HFFc6 (cell line): ENCODE results near the gene SEZ6. TPM values are rescaled to one million over a fixed set of nuclear protein-coding genes. Genes with fewer than 3 reads are reported as not detected.
A peak's percentile ranks its signal among the peaks of the same experiment; 100 is the strongest.

Source experiments
- DNase-seq: peaks from one replicate; pipeline ENCODE4 v3.0.0-alpha.2; 2018
- H3K27ac Mint-ChIP-seq: 2 replicates; pipeline ENCODE4 v1.8.0; 2020; ENCODE audit warnings: mild to moderate bottlenecking, mixed read lengths
- H3K27me3 Mint-ChIP-seq: 2 replicates; pipeline ENCODE4 v1.8.0; 2021; ENCODE audit warnings: mild to moderate bottlenecking, moderate library complexity, mixed read lengths; ENCODE audit not compliant: insufficient read depth
- H3K36me3 Mint-ChIP-seq: 2 replicates; pipeline ENCODE4 v1.8.0; 2021; ENCODE audit warnings: low read depth, mixed read lengths
- H3K4me1 Mint-ChIP-seq: 2 replicates; pipeline ENCODE4 v1.8.0; 2020; ENCODE audit warnings: low read depth, mixed read lengths
- H3K4me3 Mint-ChIP-seq: 2 replicates; pipeline ENCODE4 v1.8.0; 2020; ENCODE audit warnings: mild to moderate bottlenecking, moderate library complexity, mixed read lengths
- H3K9me3 Mint-ChIP-seq: 2 replicates; pipeline ENCODE4 v1.8.0; 2020; ENCODE audit warnings: mild to moderate bottlenecking, mixed read lengths
- total RNA-seq, 6 experiments: library from RNA; stranded (reverse); fragmentation: NEBNext Ultra II Directional; extraction: Animal tissue kit (Norgen Biotek cat#: 25700); gene quantifications; 2 replicates in 1 of 6; 3 replicates in 5 of 6; pipeline ENCODE4 v1.2.3, GENCODE V29; 2021
- TF ChIP-seq, protein P1 (sequence below): fragments of 200-600 bp; sonication (generic); IDR thresholded peaks from 2 replicates; pipeline ENCODE4 v1.5.0; 2021; ENCODE audit warnings: antibody characterized with exemption, mild to moderate bottlenecking

The SEZ6 gene
- total RNA-seq, 6 experiments from 2014 or later = not detected

DNA sequence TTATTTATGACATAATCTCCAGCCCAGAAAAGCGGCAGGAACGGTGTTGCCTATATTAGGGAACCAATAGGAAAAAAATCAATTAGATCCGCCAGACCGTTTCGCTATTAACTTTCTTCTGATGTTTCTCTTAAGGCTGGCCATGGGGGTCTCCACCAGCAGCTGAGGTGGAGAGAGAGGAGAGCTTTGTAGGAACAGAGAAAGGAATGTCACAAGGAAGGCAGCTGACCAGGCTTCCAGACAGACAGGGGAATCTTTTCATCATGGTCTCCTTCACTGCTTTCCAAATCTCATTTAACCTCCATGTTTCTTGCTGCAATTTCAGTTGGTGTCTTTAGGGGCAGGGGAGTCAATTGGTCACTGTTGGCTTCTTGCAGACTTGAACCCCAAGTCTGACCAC is 8.9 kb upstream of the SEZ6 start:
- H3K4me3 Mint-ChIP-seq = no peak overlapping the region
- DNase-seq = no peak
- peaks cover 52% of the 10 kb centered on the region for H3K27me3 Mint-ChIP-seq
- TF ChIP-seq, protein P1, sequence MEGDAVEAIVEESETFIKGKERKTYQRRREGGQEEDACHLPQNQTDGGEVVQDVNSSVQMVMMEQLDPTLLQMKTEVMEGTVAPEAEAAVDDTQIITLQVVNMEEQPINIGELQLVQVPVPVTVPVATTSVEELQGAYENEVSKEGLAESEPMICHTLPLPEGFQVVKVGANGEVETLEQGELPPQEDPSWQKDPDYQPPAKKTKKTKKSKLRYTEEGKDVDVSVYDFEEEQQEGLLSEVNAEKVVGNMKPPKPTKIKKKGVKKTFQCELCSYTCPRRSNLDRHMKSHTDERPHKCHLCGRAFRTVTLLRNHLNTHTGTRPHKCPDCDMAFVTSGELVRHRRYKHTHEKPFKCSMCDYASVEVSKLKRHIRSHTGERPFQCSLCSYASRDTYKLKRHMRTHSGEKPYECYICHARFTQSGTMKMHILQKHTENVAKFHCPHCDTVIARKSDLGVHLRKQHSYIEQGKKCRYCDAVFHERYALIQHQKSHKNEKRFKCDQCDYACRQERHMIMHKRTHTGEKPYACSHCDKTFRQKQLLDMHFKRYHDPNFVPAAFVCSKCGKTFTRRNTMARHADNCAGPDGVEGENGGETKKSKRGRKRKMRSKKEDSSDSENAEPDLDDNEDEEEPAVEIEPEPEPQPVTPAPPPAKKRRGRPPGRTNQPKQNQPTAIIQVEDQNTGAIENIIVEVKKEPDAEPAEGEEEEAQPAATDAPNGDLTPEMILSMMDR = no peak
- H3K27ac Mint-ChIP-seq = no peak overlapping the region
- H3K36me3 Mint-ChIP-seq = no peaks in the 10 kb centered on the region
- H3K4me1 Mint-ChIP-seq = no peaks in the 10 kb centered on the region
- no peaks in the 10 kb centered on the region for H3K9me3 Mint-ChIP-seq

DNA sequence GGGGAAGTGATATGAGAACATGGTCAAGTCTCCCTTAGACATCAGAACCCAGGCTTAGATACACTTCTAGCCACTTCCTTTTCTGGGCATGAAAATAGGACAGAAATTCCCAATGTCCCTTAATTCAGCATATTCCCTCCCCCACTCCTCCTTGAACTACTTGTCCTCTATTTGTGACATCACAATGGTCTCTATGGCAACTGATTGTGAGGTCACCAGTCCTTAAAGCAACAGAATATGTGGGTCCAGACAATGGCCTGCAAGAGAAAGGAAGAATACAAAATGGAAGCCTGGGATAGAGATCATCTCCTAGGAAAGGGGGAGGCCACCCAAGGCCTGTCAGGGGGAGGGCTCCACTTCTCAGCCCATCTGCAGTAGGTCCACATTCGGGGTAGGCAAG is 6.7 kb upstream of the SEZ6 start:
- H3K27ac Mint-ChIP-seq = no peak overlapping the region
- H3K27me3 Mint-ChIP-seq = peaks cover 35% of the 10 kb centered on the region
- no peaks in the 10 kb centered on the region for H3K9me3 Mint-ChIP-seq
- no peak for DNase-seq
- no peaks in the 10 kb centered on the region for H3K36me3 Mint-ChIP-seq
- H3K4me3 Mint-ChIP-seq = no peak overlapping the region
- TF ChIP-seq, protein P1 = no peak
- peaks cover 4% of the 10 kb centered on the region for H3K4me1 Mint-ChIP-seq

DNA sequence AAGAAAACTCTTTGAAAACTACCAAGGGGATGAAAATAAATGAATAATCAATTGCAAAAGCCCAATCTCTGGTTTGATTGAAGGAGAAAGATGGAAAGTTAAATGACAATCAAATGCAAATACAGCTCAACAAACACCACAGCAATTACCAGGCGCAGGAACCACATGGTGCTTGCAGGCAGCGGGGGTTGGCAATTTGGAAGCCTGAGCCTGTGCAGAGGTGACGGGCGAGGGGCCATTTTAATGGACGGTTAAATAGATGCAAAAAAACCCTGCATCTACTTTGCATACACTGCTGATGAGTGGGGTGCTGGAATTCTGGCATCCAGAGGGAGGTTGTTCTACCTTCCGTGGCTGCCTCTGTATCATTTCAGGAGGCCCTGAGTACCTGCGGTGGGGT is 4.8 kb upstream of the SEZ6 start:
- Mint-ChIP-seq H3K27ac (no peak overlapping the region), H3K27me3 (peaks cover 29% of the 10 kb centered on the region), H3K4me3 (no peak overlapping the region), H3K36me3 (no peaks in the 10 kb centered on the region), H3K9me3 (no peaks in the 10 kb centered on the region), H3K4me1 (peaks cover 8% of the 10 kb centered on the region)
- TF ChIP-seq, protein P1 = no peak
- DNase-seq = no peak

DNA sequence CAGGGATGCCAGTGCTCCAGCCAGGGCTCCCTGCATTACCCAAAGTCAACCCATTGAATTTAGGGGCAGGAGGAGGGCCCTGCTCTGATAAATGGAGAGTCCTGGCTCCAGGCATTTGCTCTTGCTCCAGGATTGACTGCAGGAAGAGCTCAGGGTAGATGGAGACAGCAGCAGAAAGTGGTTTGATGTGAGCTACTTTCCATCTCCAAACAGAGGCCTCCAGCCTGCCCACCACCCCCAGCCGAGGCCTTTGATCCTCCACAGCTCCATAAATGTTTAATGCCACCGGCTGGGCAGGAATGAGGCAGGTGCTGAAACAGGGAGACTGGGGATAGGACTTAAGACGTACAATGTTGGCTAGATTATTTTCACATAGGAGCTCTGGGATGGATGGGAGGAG is 4.3 kb upstream of the SEZ6 start:
- TF ChIP-seq, protein P1 = no peak
- DNase-seq = no peak
- H3K27me3 Mint-ChIP-seq = peaks cover 29% of the 10 kb centered on the region
- H3K4me3 Mint-ChIP-seq = no peak overlapping the region
- no peaks in the 10 kb centered on the region for H3K9me3 Mint-ChIP-seq
- H3K4me1 Mint-ChIP-seq = peaks cover 8% of the 10 kb centered on the region
- no peaks in the 10 kb centered on the region for H3K36me3 Mint-ChIP-seq
- no peak overlapping the region for H3K27ac Mint-ChIP-seq

DNA sequence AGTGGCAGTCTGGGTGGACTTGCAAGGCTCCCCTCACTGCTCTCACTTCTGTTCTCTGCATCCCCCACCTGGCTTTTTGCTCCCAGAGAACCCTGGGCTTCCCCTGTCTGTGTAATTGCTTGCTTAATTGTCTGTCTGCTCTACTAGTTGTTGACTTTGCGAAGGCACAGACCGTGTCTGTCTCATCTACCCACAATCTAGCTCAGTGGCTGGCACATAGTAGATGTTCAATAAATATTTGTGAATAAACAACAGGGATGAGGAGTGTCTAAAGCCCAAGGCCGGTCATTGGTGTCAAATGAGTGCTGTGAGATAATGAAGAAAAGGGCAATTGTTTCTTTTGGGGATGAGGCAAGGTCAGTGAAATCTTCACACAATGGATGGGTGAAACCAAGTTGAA is 2.8 kb upstream of the SEZ6 start:
- no peak overlapping the region for H3K27ac Mint-ChIP-seq
- H3K9me3 Mint-ChIP-seq = no peaks in the 10 kb centered on the region
- H3K4me3 Mint-ChIP-seq = no peak overlapping the region
- peaks cover 29% of the 10 kb centered on the region for H3K27me3 Mint-ChIP-seq
- TF ChIP-seq, protein P1 = no peak
- no peak for DNase-seq
- no peaks in the 10 kb centered on the region for H3K36me3 Mint-ChIP-seq
- peaks cover 8% of the 10 kb centered on the region for H3K4me1 Mint-ChIP-seq

DNA sequence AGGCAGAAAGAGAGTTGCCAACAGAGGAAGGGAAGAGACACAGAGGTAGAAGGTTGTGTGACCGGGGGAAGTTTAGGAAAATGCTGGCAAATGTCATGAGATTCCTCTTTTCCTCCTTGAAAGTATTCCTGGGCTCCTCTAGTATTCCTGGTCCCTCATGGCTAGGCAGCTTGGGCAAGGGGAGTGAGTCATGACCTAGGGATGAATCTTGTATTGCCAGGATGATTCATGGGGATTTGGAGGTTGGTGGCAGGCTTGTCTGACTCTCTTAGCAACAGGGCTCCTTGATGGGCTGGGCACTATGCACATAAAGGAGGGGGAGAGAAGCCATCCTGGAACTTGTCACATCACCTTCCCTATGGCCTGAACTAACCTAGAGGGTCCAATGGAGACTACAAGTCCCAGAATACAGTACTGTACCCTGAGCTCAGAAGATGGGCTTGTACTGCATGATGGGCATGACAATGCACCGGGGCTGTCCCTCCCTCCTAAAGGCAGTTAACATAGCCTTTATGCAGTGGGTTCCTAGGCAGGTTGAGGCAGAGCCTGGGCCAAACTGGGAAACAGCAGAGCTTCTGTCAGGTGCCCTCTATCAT is 2.1 kb upstream of the SEZ6 start:
- Mint-ChIP-seq H3K27ac (no peak overlapping the region), H3K4me3 (no peak overlapping the region), H3K9me3 (no peaks in the 10 kb centered on the region), H3K27me3 (peaks cover 30% of the 10 kb centered on the region), H3K4me1 (peaks cover 8% of the 10 kb centered on the region), H3K36me3 (no peaks in the 10 kb centered on the region)
- TF ChIP-seq, protein P1 = no peak
- DNase-seq = peak; percentile 54
